ENCODE measurements around the gene STAB2. TPM values are rescaled to one million over a fixed set of nuclear protein-coding genes. Genes with fewer than 3 reads are reported as not detected.

The STAB2 gene
- total RNA-seq, 2 donors from 2014 or later = under 0.01 TPM; not detected in 1

- peak in 3 of 4 donors; percentile 23 to 35 (median 24) for DNase-seq
- peak overlapping the region in 2 of 4 donors; percentile 6 to 34 for H3K27ac ChIP-seq
- TF ChIP-seq POLR2A (IDR thresholded peaks at IDR 0.05) = no peak
- TF ChIP-seq, protein P1, sequence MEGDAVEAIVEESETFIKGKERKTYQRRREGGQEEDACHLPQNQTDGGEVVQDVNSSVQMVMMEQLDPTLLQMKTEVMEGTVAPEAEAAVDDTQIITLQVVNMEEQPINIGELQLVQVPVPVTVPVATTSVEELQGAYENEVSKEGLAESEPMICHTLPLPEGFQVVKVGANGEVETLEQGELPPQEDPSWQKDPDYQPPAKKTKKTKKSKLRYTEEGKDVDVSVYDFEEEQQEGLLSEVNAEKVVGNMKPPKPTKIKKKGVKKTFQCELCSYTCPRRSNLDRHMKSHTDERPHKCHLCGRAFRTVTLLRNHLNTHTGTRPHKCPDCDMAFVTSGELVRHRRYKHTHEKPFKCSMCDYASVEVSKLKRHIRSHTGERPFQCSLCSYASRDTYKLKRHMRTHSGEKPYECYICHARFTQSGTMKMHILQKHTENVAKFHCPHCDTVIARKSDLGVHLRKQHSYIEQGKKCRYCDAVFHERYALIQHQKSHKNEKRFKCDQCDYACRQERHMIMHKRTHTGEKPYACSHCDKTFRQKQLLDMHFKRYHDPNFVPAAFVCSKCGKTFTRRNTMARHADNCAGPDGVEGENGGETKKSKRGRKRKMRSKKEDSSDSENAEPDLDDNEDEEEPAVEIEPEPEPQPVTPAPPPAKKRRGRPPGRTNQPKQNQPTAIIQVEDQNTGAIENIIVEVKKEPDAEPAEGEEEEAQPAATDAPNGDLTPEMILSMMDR (IDR thresholded peaks at IDR 0.05) = no peak
These were observed 155.4 kb downstream of the STAB2 start for GRCh38 chr12:103742349-103742932.

DNA sequence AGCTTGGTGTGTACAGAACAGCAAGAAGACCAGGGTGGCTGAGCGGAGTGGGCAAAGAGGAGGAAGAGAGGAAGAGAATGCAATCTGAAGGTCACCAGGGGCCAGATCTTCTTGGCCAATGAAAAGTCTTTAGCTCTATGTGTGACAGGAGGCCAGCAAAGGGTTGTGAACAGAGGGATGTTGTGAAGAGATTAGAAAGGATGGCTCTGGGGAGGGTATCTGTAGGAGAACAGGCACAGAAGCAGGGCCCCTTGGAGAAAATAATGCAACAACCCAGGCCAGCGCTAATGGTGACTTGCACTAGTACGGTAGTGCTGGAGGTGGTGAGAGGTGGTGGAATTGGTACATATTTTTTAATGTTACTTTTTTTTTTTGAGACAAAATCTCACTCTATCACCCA, 156.7 kb downstream of the STAB2 start:
- peaks cover 3% of the 10 kb centered on the region for H3K4me1 ChIP-seq
- WGBS, 2 donors = 92 to 100% methylated on average over 3 of the region's 3 CpGs
- no peak overlapping the region for H3K27ac ChIP-seq
- H3K9me3 ChIP-seq = no peaks in the 10 kb centered on the region
- TF ChIP-seq POLR2A (IDR thresholded peaks at IDR 0.05) = no peak
- TF ChIP-seq, protein P1 (IDR thresholded peaks at IDR 0.05) = no peak
- no peak overlapping the region for H3K4me3 ChIP-seq
- no peak for ATAC-seq
- intact Hi-C loops (cut with DNase I) = no loop called here
- no peaks in the 10 kb centered on the region for H3K27me3 ChIP-seq
- no peaks in the 10 kb centered on the region for H3K36me3 ChIP-seq (replicated peaks in 1 of 2; ENCODE audit: insufficient read depth in 1 of 2, low read depth in 2 of 2)
- no peak for DNase-seq

More at GRCh38 chr12:103742349-103742932, 155.4 kb downstream of the STAB2 start:
- ATAC-seq = peak; percentile 55
- peaks cover 3% of the 10 kb centered on the region for H3K4me1 ChIP-seq
- intact Hi-C loops (cut with DNase I) = no loop called here
- H3K36me3 ChIP-seq (replicated peaks in 1 of 2; ENCODE audit: insufficient read depth in 1 of 2, low read depth in 2 of 2) = no peaks in the 10 kb centered on the region
- H3K9me3 ChIP-seq = no peaks in the 10 kb centered on the region
- no peak overlapping the region for H3K4me3 ChIP-seq
- H3K27me3 ChIP-seq = no peaks in the 10 kb centered on the region
- 73 to 81% methylated on average over 15 of the region's 15 CpGs for WGBS, 2 donors

DNA sequence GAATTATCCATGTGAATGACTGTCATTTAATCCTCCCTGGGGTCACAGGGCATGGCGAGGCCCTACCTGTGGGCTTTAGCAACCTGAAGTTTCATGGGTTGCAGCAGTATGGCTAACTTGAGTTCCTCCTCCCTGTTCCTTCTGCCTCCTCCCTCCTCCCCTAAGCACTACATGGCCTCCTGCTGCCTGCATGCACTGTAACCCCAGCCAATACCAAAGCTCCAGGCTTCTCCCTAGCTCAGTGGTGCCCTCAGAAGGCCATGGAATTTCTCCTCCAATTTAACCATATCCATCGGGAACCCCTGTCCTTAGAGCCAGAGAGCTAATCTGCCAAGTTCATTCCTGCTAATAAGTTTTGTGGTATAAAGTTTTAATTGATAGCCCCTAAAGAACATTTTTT, 158.9 kb downstream of the STAB2 start:
- no peak for DNase-seq
- WGBS, 2 donors = 89 to 93% methylated on average over 2 of the region's 2 CpGs
- Histone ChIP-seq H3K36me3 (replicated peaks in 1 of 2; ENCODE audit: insufficient read depth in 1 of 2, low read depth in 2 of 2) (no peaks in the 10 kb centered on the region), H3K4me1 (peaks cover 3% of the 10 kb centered on the region), H3K4me3 (no peak overlapping the region), H3K27ac (no peak overlapping the region), H3K9me3 (no peaks in the 10 kb centered on the region), H3K27me3 (no peaks in the 10 kb centered on the region)
- ATAC-seq = no peak
- intact Hi-C loops (cut with DNase I) = no loop called here
- TF ChIP-seq, protein P1 (IDR thresholded peaks at IDR 0.05) = no peak
- no peak for TF ChIP-seq POLR2A (IDR thresholded peaks at IDR 0.05)

GRCh38 chr12:103748002-103748401, 160.9 kb downstream of the STAB2 start:
- Histone ChIP-seq H3K4me3 (no peak overlapping the region), H3K36me3 (replicated peaks in 1 of 2; ENCODE audit: insufficient read depth in 1 of 2, low read depth in 2 of 2) (no peaks in the 10 kb centered on the region), H3K4me1 (no peaks in the 10 kb centered on the region), H3K27me3 (no peaks in the 10 kb centered on the region), H3K9me3 (no peaks in the 10 kb centered on the region), H3K27ac (no peak overlapping the region)
- ATAC-seq (no peak), DNase-seq (no peak)
- no peak for TF ChIP-seq POLR2A (IDR thresholded peaks at IDR 0.05)
- TF ChIP-seq, protein P1 (IDR thresholded peaks at IDR 0.05) = no peak
- 88 to 93% methylated on average over 2 of the region's 2 CpGs for WGBS, 2 donors
- intact Hi-C loops (cut with DNase I) = no loop called here

DNA sequence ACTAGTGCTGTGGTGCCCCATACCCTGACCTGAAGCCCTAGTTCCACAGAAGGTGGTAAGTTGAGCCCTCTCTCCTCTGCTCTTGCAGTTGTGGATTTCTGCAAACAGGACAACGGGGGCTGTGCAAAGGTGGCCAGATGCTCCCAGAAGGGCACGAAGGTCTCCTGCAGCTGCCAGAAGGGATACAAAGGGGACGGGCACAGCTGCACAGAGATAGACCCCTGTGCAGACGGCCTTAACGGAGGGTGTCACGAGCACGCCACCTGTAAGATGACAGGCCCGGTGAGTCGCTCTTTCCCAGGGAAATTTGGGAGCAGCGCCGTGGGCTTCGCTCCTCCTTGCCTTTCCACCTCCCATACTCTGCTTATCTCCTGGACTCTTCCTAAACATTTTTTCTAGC, 161.8 kb downstream of the STAB2 start:
- ATAC-seq = no peak
- Histone ChIP-seq H3K36me3 (replicated peaks in 1 of 2; ENCODE audit: insufficient read depth in 1 of 2, low read depth in 2 of 2) (no peaks in the 10 kb centered on the region), H3K27me3 (no peaks in the 10 kb centered on the region), H3K27ac (no peak overlapping the region), H3K4me1 (no peaks in the 10 kb centered on the region), H3K9me3 (no peaks in the 10 kb centered on the region), H3K4me3 (no peak overlapping the region)
- WGBS, 2 donors = 81 to 91% methylated on average over 12 of the region's 12 CpGs
- TF ChIP-seq POLR2A (IDR thresholded peaks at IDR 0.05) = no peak
- TF ChIP-seq, protein P1 (IDR thresholded peaks at IDR 0.05) = no peak
- intact Hi-C loops (cut with DNase I) = no loop called here
- no peak for DNase-seq

Data from body of pancreas (tissue), 4 donors.